GM19351 (cell line): ENCODE results near the gene GSE1.

ENCODE experiments used
- ATAC-seq: cut with Tn5 transposase; IDR thresholded peaks from one replicate; pipeline ENCODE4 v1.9.1; 2021; ENCODE audit warnings: mild to moderate bottlenecking, moderate library complexity; ENCODE audit not compliant: unreplicated experiment

GSE1 gene

DNA sequence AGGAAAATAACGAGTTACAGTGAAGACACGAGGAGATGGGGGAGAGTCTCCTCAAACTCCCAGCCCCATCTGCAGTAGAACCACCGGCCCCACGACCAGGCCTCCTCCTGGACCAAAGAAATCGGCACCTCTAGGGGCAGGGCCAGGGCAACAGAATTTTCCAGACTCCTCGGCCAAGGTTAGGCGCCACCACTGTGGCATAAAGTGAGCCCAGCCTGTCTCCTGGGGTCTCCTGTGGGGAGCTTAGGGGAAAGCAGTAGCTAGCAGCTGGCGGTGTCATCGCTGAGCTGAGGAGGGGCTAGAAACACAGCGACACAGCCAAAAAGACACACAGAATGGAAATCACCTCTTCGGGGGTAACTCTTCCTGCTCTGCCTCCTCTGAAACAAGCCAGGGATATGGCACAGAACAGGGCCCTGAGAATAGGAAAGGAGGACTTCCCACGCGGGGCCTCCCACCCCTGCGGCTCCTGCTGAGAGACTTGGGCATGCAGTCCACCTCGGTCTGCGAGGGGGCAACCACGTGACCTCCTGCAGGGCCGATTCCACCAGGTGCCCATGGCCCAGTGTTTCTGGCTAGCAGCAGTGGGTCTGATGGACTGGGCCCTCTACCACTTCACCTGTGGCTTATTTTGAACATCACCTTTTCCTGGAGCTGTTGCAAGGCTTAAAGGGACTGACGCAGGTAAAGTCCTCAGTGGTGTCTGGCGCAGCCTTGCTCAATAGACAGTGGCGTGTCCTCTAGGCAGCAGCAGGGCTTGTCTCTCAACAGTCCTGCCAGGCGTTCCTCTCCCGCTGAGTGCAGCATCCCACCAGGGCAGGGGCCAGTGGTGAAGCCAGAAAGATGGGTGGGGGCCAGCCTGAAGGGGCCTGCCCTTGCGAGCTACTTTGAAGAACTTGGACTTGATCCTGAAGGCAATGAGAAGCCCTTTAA is 82.3 kb downstream of the GSE1 start:
- ATAC-seq: no peak

DNA sequence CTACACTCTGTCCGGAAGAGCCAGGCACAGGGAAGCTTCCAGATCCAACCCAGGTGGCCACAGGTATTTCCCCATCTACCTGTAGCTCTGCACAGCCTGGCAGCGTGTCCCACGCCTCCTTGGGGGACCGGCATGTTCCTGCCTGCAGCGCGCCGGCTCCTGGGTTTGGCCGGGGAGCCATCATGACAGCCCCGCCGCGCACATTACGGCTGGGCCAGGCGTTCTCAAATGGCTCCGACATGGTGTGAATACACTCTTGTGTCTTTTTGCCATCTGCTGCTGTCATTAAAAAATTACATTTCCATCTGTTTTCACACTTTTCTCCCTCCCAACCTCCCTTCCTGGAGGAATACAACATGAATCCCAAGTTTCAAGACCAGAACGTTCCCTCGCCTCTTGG is 83.7 kb downstream of the GSE1 start:
- ATAC-seq: no peak

GRCh38 chr16:85697431-85697830 is 84.3 kb downstream of the GSE1 start:
- ATAC-seq: no peak

DNA sequence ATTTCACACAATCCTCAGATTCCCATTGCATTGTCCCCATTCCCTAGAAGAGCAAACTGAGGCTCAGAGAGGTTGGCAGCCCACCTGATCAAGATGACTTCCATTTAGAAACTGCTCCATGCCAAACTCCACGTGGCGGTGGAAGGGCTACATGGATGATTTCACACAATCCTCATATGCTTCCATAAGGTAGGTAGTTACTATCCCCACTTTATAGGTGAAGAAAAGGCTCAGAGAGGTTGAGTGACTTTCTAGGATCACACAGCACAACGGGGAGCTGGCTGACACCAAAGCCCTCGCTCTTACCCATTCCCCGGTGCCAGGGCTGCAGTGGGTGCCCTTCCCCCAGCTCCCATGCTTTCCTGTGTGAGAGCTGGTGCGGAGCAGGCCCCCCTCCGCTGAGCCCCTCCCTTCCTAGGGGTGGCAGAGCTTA is 85.4 kb downstream of the GSE1 start:
- ATAC-seq: no peak

- ATAC-seq: no peak
These were observed 85.9 kb downstream of the GSE1 start for GRCh38 chr16:85698935-85699558.

DNA sequence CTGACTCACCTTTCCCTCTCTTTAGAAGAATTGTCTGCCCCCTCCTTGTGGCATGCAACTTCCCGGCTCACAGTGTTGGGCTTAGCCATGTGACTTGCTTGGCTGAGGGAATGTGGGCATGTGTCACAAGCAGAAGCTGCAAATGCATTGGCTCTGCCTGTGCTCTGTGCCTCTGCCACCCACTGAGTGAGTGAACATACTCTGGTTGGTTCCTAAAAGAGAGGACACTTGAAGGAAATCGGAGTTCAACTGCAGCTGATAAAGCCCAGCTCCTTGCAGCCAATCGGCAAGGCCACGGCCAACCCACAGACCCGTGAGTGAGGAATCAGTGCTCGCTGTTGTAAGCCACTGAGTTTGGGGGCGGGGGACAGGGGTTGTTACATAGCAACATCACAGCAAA is 86.5 kb downstream of the GSE1 start:
- no peak for ATAC-seq

DNA sequence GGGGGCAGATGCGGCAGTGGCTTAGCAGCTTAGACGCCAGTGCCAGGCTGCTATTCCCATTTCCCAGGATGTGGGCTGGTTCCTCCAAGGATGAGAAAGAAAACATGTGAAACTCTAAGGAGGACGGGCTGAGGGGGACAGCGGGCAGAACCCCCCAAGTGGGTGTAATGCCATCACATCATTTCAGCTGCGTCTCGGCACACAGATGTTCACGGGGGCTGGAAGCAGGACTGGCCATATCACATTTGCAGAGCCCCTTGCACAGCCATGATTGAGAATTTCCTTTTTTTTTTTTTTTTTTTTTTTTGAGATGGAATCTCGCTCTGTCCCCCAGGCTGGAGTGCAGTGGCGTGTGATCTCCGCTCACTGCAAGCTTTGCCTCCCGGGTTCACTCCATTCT is 90.9 kb downstream of the GSE1 start:
- ATAC-seq: no peak

- no peak for ATAC-seq
These were observed 92.1 kb downstream of the GSE1 start for GRCh38 chr16:85704900-85705846.

GRCh38 chr16:85706449-85707034 is 93.4 kb downstream of the GSE1 start:
- ATAC-seq: no peak

DNA sequence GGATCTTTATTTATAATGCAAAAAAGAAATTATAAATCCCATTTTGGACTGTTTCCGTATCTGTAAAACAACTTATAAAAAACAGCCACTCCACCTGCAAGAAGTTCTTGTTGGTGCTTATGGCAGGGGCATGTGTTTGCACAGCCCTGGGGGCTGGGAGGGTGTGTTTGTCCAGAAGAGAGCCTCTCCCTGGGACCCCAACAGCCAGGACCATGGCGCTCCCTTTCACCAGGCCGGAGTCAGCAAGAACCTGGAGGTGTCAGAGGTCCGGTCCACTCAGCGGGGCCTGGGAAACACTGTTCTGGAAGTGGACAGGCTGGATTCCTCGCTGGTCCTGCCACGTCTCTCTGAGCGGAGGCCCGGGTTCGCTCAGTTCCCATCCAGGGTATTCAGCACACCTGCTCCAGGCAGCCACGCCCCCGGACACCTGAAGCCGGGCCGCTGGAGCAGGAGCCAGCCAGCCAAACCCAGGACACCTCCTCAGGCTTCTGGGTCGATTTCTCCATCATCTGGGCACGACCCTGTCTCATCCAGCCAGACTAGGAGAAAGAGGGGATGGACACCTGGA is 94.5 kb downstream of the GSE1 start:
- no peak for ATAC-seq

DNA sequence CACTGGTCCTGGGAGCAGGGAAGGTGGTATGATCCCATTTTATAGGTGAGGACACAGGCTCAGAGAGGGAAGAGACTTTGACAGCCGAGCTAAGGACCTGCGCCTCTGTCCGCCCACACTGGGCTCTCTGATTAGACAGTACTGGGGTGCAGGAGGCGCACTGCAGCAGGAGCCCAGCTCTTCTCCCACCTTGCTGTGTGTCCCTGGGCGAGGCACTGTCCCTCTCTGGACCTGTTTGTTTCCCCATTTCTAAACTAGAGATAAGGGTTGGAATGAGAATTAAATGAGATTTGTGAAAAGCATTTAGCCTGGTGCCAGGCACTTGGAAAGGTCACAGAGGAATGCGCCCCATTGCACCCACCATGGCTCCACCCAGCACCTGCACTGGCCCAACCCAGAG is 95.2 kb downstream of the GSE1 start:
- ATAC-seq: no peak

DNA sequence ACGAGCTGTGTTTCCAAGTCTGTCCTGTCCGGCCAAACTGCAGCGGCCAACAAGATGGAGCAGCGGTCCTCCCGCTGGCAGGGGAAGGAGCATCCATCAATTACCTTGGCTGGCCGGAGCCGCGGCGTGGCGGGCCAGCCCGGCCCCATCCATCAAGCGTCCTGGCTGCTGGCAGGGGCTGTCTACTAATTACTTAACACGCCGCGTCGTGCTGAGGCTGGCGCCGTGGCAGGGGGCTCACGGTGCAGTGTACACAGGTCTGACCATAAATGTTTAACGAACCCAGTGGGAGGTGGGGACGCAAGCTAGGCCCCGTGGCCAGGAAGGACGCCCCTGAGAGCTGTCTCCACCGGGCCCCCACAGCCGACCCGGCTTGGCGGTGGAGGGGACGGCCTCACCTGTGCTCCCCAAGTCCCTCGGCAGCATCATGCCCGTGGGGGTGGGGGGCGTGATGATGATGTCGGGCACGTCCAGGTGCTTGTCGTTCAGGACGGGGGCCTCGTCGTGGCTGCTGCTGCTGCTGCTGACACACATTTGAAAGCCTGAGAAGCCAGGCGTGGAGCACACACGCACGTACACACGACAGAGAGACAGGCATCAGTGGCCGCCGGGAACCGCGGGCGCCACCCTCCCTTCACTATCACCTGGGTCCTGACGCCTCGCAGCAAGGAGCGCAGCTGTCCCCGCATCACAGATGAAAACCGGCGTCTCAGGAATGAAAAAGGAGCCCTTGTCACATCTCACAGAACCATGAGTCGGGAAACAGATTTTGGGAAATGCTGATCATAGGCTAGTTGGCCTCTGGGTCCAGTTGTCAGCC is 96.9 kb downstream of the GSE1 start:
- ATAC-seq: no peak

GRCh38 chr16:85710732-85711131 is 97.6 kb downstream of the GSE1 start:
- no peak for ATAC-seq

DNA sequence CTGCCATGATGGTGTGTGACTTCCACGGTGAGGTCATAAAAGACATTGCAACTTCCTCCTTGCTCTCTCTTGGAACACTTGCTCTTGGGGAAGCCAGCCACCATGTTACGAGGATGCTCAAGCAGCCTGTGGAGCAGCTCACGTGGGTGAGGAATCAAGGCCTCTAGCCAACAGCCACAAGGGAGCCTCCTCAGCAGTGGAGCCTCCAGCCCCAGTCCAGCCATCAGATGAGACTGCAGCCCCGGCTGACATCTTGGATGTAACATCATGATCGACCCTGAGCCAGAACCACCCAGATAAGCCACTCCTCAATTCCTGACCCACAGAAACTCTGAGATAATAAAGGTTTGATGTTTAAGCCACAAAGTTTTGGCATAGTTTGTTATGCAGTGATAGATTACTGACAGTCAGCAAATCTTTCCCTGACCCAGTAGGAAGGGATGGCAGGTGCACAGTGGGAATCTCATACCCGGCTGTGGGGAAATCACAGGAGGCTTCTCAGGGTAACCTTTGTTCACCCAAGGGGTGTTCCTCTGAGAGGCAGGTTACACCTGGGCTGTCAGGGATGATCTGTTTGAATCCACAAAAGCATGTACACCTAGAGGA is 99.0 kb downstream of the GSE1 start:
- ATAC-seq: no peak

DNA sequence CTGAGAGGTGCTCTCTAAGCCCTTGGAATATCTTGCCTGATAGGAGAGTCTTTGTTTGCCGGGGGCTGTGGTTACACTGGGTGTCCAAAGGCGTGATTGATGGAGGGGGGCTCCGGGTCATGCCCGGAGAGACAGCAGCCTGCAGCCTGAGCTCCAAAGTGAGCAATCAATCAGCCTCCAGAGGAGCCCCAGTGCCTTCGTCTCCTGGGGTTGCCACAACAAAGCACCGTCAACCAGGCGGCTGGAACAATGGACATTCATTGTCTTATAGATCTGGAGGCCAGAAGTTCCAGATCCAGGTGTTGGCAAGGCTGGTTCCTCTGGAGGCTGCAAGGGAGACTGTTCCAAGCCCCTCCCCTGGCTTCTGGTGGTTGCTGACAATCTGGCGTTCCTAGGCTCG is 99.7 kb downstream of the GSE1 start:
- ATAC-seq: no peak

- ATAC-seq: no peak
These were observed 102.3 kb downstream of the GSE1 start for GRCh38 chr16:85715169-85716021.

- no peak for ATAC-seq
These were observed 103.0 kb downstream of the GSE1 start for GRCh38 chr16:85716022-85716679.

- ATAC-seq: no peak
These were observed 103.5 kb downstream of the GSE1 start for GRCh38 chr16:85716680-85717038.
